Chondrocyte (in vitro differentiated cells): ENCODE results near the gene KCNN4. TPM values are rescaled to one million over a fixed set of nuclear protein-coding genes. Genes with fewer than 3 reads are reported as not detected.

Experiments used
- DNase-seq: peaks from one replicate; pipeline ENCODE4 v3.0.0; 2021; ENCODE audit warnings: mixed read lengths, low spot score
- H3K27ac Mint-ChIP-seq: one replicate; pipeline ENCODE4 v1.8.0; 2021; ENCODE audit warnings: mild to moderate bottlenecking, moderate library complexity, mixed read lengths; ENCODE audit not compliant: unreplicated experiment
- H3K27me3 Mint-ChIP-seq: 2 replicates; pipeline ENCODE4 v1.8.0; 2021; ENCODE audit warnings: low read depth, mixed read lengths
- H3K36me3 Mint-ChIP-seq: 2 replicates; pipeline ENCODE4 v1.8.0; 2021; ENCODE audit warnings: low read depth, mixed read lengths
- H3K4me1 Mint-ChIP-seq: 2 replicates; pipeline ENCODE4 v1.8.0; 2021; ENCODE audit warnings: low read depth, mild to moderate bottlenecking, mixed read lengths
- H3K4me3 Mint-ChIP-seq: one replicate; pipeline ENCODE4 v1.8.0; 2021; ENCODE audit warnings: mild to moderate bottlenecking, moderate library complexity, mixed read lengths; ENCODE audit not compliant: unreplicated experiment
- H3K9me3 Mint-ChIP-seq: 2 replicates; pipeline ENCODE4 v1.8.0; 2021; ENCODE audit warnings: low read depth, mixed read lengths
- total RNA-seq: library from RNA; stranded (reverse); gene quantifications from 3 replicates; pipeline ENCODE4 v1.2.1, GENCODE V29; 2021
- TF ChIP-seq, protein P1 (sequence below): fragments of 200-600 bp; sonication (generic); IDR thresholded peaks from 2 replicates; pipeline ENCODE4 v1.5.0; 2021; ENCODE audit warnings: antibody characterized with exemption, mild to moderate bottlenecking, moderate library complexity

The KCNN4 gene
- total RNA-seq, 1 donor from 2014 or later = 2.3 TPM

DNA sequence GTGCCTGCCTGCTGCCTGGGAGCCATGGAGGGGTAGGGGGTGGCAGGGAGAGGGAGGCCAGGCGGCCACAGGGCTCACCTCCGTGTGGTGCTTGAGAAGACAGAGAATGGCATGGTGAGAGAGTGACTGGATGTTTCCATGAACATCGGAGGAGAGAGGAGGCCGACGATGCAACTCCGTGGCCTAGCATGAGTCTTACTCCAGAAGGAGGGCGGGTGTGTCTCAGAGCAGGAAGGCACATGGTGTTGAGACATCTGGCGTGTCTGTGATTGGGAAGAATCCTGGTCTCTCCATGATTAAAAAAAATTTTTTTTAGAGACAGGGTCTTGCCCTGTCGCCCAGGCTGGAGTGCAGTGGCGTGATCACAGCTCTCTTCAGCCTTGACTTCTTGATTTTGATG is 59.8 kb downstream of the KCNN4 start:
- no peaks in the 10 kb centered on the region for H3K4me1 Mint-ChIP-seq
- H3K27ac Mint-ChIP-seq = no peak overlapping the region
- H3K27me3 Mint-ChIP-seq = no peaks in the 10 kb centered on the region
- DNase-seq = no peak
- H3K9me3 Mint-ChIP-seq = no peaks in the 10 kb centered on the region
- TF ChIP-seq, protein P1, sequence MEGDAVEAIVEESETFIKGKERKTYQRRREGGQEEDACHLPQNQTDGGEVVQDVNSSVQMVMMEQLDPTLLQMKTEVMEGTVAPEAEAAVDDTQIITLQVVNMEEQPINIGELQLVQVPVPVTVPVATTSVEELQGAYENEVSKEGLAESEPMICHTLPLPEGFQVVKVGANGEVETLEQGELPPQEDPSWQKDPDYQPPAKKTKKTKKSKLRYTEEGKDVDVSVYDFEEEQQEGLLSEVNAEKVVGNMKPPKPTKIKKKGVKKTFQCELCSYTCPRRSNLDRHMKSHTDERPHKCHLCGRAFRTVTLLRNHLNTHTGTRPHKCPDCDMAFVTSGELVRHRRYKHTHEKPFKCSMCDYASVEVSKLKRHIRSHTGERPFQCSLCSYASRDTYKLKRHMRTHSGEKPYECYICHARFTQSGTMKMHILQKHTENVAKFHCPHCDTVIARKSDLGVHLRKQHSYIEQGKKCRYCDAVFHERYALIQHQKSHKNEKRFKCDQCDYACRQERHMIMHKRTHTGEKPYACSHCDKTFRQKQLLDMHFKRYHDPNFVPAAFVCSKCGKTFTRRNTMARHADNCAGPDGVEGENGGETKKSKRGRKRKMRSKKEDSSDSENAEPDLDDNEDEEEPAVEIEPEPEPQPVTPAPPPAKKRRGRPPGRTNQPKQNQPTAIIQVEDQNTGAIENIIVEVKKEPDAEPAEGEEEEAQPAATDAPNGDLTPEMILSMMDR = no peak
- H3K4me3 Mint-ChIP-seq = no peak overlapping the region
- no peaks in the 10 kb centered on the region for H3K36me3 Mint-ChIP-seq

DNA sequence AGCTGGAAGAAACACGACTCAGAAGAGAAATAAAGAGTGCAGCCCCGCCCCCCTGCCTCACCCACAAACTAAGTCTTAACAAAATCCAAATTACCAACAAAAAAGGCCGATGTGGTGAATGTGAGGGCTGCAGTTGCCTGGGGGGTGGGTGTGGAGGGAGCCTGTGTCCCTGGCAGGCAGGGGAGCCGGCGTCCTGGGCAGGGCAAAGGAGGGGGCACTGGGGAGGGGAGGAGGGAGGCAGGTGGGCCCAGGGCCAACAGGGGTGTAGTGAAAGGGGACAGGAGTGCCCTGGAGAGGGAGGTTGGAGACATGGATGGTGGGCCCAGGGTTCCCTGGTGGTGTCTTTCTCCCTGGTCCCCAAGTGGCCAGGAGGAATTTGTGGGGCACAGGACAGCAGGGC is 60.9 kb downstream of the KCNN4 start:
- no peak overlapping the region for H3K27ac Mint-ChIP-seq
- no peak for DNase-seq
- H3K4me3 Mint-ChIP-seq = no peak overlapping the region
- no peaks in the 10 kb centered on the region for H3K9me3 Mint-ChIP-seq
- no peaks in the 10 kb centered on the region for H3K4me1 Mint-ChIP-seq
- no peaks in the 10 kb centered on the region for H3K36me3 Mint-ChIP-seq
- H3K27me3 Mint-ChIP-seq = no peaks in the 10 kb centered on the region
- TF ChIP-seq, protein P1 = no peak

DNA sequence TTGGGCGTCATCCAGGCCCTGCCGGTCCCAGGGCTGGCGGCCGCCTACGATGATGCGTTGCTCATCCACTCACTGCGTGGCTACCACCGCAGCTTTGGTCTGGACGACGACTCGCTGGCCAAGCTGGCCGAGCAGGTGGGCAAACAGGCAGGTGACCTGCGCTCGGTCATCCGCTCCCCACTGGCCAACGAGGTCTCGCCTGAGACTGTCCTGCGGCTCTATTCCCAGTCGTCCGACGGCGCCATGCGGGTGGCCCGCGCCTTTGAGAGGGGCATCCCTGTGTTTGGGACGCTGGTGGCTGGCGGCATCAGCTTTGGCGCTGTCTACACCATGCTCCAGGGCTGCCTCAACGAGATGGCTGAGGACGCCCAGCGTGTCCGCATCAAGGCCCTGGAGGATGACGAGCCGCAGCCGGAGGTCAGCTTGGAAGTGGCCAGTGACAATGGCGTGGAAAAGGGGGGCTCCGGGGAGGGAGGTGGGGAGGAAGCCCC is 61.4 kb downstream of the KCNN4 start:
- no peak overlapping the region for H3K4me3 Mint-ChIP-seq
- no peaks in the 10 kb centered on the region for H3K36me3 Mint-ChIP-seq
- TF ChIP-seq, protein P1 = no peak
- H3K27me3 Mint-ChIP-seq = peaks cover 1% of the 10 kb centered on the region
- H3K4me1 Mint-ChIP-seq = no peaks in the 10 kb centered on the region
- H3K9me3 Mint-ChIP-seq = no peaks in the 10 kb centered on the region
- no peak overlapping the region for H3K27ac Mint-ChIP-seq
- DNase-seq = peak; percentile 93

DNA sequence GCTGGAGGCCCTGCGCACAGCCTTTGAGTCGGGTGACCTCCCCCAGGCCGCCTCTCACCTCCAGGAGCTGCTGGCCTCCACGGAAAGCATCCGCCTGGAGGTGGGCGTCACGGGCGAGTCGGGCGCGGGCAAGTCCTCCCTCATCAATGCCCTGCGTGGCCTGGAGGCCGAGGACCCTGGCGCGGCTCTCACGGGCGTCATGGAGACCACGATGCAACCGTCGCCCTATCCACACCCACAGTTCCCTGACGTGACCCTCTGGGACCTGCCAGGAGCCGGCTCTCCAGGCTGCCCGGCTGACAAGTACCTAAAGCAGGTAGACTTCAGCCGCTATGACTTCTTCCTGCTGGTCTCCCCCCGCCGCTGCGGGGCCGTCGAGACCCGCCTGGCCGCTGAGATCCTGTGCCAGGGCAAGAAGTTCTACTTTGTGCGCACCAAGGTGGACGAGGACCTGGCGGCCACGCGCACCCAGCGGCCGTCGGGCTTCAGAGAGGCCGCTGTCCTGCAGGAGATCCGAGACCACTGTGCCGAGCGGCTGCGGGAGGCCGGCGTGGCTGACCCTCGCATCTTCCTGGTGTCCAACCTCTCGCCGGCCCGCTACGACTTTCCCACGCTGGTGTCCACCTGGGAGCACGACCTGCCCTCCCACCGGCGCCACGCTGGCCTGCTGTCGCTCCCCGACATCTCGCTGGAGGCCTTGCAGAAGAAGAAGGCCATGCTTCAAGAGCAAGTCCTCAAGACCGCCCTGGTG is 62.0 kb downstream of the KCNN4 start:
- no peak overlapping the region for H3K4me3 Mint-ChIP-seq
- H3K27me3 Mint-ChIP-seq = peaks cover 1% of the 10 kb centered on the region
- no peak overlapping the region for H3K27ac Mint-ChIP-seq
- TF ChIP-seq, protein P1 = no peak
- no peaks in the 10 kb centered on the region for H3K4me1 Mint-ChIP-seq
- DNase-seq = no peak
- H3K9me3 Mint-ChIP-seq = no peaks in the 10 kb centered on the region
- H3K36me3 Mint-ChIP-seq = no peaks in the 10 kb centered on the region

Other genes with a start within 250 kb of the KCNN4 start
- 4.1 to 6.0 TPM (median 5.1 TPM) in 3 replicates for gene ZNF575, start 247.8 kb downstream of the KCNN4 start, total RNA-seq
- 22.8 to 30.5 TPM (median 30.4 TPM) in 3 replicates for gene XRCC1, start 205.4 kb downstream of the KCNN4 start, total RNA-seq
- 0.51 to 2.3 TPM (median 1.6 TPM) in 3 replicates for gene PINLYP, start 205.2 kb downstream of the KCNN4 start, total RNA-seq
- gene IRGQ, start 184.8 kb downstream of the KCNN4 start, total RNA-seq = 40.0 to 43.1 TPM (median 41.7 TPM) in 3 replicates
- gene ZNF576, start 184.4 kb downstream of the KCNN4 start, total RNA-seq = 11.9 to 17.6 TPM (median 12.1 TPM) in 3 replicates
- gene SRRM5, start 168.9 kb downstream of the KCNN4 start, total RNA-seq = 0.12 to 0.27 TPM in 2 of 3 replicates, not detected in the other
- 50.7 to 53.9 TPM (median 52.5 TPM) in 3 replicates for gene ZNF428, start 161.3 kb downstream of the KCNN4 start, total RNA-seq
- gene CADM4, start 141.1 kb downstream of the KCNN4 start, total RNA-seq = 5.6 to 7.1 TPM (median 6.1 TPM) in 3 replicates
- 16.3 to 23.6 TPM (median 19.9 TPM) in 3 replicates for gene PLAUR, start 110.8 kb downstream of the KCNN4 start, total RNA-seq
- gene IRGC, start 64.9 kb downstream of the KCNN4 start, total RNA-seq = not detected in 3 replicates
- gene SMG9, start 26.0 kb downstream of the KCNN4 start, total RNA-seq = 46.9 to 55.4 TPM (median 47.2 TPM) in 3 replicates
- gene LYPD5, start 21.5 kb upstream of the KCNN4 start, total RNA-seq = not detected in 3 replicates
- gene ZNF283, start 46.3 kb upstream of the KCNN4 start, total RNA-seq = 7.6 to 12.8 TPM (median 8.4 TPM) in 3 replicates
- gene ZNF404, start 103.0 kb upstream of the KCNN4 start, total RNA-seq = 5.1 to 9.4 TPM (median 6.1 TPM) in 3 replicates
- gene ZNF45, start 154.3 kb upstream of the KCNN4 start, total RNA-seq = 14.4 to 18.8 TPM (median 15.5 TPM) in 3 replicates
- gene ZNF221, start 170.3 kb upstream of the KCNN4 start, total RNA-seq = 7.9 to 9.2 TPM (median 8.7 TPM) in 3 replicates
- gene ZNF155, start 203.2 kb upstream of the KCNN4 start, total RNA-seq = 6.6 to 9.9 TPM (median 9.3 TPM) in 3 replicates
- 2.2 to 3.9 TPM (median 3.3 TPM) in 3 replicates for gene ZNF230, start 222.0 kb upstream of the KCNN4 start, total RNA-seq
- 5.8 to 8.5 TPM (median 6.3 TPM) in 3 replicates for gene ZNF222, start 244.4 kb upstream of the KCNN4 start, total RNA-seq